Chondrocyte (in vitro differentiated cells): ENCODE data around the gene NEGR1. TPM values are rescaled to one million over a fixed set of nuclear protein-coding genes. Genes with fewer than 3 reads are reported as not detected.

Source experiments
- DNase-seq: peaks from one replicate; pipeline ENCODE4 v3.0.0; 2021; ENCODE audit warnings: mixed read lengths, low spot score
- H3K27ac Mint-ChIP-seq: one replicate; pipeline ENCODE4 v1.8.0; 2021; ENCODE audit warnings: mild to moderate bottlenecking, moderate library complexity, mixed read lengths; ENCODE audit not compliant: unreplicated experiment
- H3K27me3 Mint-ChIP-seq: 2 replicates; pipeline ENCODE4 v1.8.0; 2021; ENCODE audit warnings: low read depth, mixed read lengths
- H3K36me3 Mint-ChIP-seq: 2 replicates; pipeline ENCODE4 v1.8.0; 2021; ENCODE audit warnings: low read depth, mixed read lengths
- H3K4me1 Mint-ChIP-seq: 2 replicates; pipeline ENCODE4 v1.8.0; 2021; ENCODE audit warnings: low read depth, mild to moderate bottlenecking, mixed read lengths
- H3K4me3 Mint-ChIP-seq: one replicate; pipeline ENCODE4 v1.8.0; 2021; ENCODE audit warnings: mild to moderate bottlenecking, moderate library complexity, mixed read lengths; ENCODE audit not compliant: unreplicated experiment
- H3K9me3 Mint-ChIP-seq: 2 replicates; pipeline ENCODE4 v1.8.0; 2021; ENCODE audit warnings: low read depth, mixed read lengths
- total RNA-seq: library from RNA; stranded (reverse); gene quantifications from 3 replicates; pipeline ENCODE4 v1.2.1, GENCODE V29; 2021
- TF ChIP-seq, protein P1 (sequence below): fragments of 200-600 bp; sonication (generic); IDR thresholded peaks from 2 replicates; pipeline ENCODE4 v1.5.0; 2021; ENCODE audit warnings: antibody characterized with exemption, mild to moderate bottlenecking, moderate library complexity

NEGR1 gene
- total RNA-seq, 1 donor from 2014 or later, result 7.7 TPM

DNA sequence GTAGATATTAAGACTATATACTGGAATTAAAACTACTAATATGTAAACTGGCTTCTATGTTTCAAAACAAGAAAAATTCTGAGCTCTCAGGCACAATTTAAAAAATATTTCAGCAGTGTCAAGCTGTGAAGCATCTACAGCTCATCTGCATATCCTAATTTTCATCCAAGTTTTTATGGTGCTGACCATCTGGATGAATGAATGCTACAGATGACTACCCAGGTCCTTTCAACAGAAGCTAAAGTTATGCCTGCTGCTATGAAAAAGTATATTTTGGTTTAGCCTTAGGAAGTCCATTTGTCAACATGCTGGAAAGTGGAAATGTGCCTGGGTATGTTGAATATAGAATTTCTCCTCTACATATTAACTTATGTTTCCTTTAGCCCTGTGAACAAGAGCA lies 206.9 kb downstream of the NEGR1 start:
- Mint-ChIP-seq H3K27ac (no peak overlapping the region), H3K27me3 (no peaks in the 10 kb centered on the region), H3K4me1 (no peaks in the 10 kb centered on the region), H3K9me3 (peaks cover 5% of the 10 kb centered on the region), H3K4me3 (no peak overlapping the region), H3K36me3 (no peaks in the 10 kb centered on the region)
- TF ChIP-seq, protein P1, sequence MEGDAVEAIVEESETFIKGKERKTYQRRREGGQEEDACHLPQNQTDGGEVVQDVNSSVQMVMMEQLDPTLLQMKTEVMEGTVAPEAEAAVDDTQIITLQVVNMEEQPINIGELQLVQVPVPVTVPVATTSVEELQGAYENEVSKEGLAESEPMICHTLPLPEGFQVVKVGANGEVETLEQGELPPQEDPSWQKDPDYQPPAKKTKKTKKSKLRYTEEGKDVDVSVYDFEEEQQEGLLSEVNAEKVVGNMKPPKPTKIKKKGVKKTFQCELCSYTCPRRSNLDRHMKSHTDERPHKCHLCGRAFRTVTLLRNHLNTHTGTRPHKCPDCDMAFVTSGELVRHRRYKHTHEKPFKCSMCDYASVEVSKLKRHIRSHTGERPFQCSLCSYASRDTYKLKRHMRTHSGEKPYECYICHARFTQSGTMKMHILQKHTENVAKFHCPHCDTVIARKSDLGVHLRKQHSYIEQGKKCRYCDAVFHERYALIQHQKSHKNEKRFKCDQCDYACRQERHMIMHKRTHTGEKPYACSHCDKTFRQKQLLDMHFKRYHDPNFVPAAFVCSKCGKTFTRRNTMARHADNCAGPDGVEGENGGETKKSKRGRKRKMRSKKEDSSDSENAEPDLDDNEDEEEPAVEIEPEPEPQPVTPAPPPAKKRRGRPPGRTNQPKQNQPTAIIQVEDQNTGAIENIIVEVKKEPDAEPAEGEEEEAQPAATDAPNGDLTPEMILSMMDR, result no peak
- no peak for DNase-seq

DNA sequence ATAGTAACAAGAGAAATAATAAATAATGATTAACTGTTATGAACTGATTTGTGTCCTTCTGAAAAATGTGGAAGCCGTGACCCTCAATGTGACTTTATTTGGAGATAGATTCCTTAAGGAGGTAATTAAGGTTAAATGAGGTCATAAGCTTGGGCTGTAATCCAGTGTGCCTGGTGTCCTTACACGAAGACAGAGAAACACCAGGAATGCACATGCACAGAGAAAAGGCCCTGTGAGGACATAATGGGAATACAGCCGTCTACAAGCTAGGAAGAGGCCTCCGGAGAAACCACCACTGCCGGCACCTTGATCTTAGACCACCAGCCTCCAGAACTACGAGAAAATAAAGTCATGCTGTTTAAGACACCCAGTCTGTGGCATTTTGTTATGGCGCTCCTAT lies 215.9 kb downstream of the NEGR1 start:
- no peaks in the 10 kb centered on the region for H3K4me1 Mint-ChIP-seq
- peaks cover 3% of the 10 kb centered on the region for H3K9me3 Mint-ChIP-seq
- H3K27ac Mint-ChIP-seq, result no peak overlapping the region
- peaks cover 2% of the 10 kb centered on the region for H3K27me3 Mint-ChIP-seq
- no peak for DNase-seq
- H3K4me3 Mint-ChIP-seq, result no peak overlapping the region
- TF ChIP-seq, protein P1, result no peak
- H3K36me3 Mint-ChIP-seq, result no peaks in the 10 kb centered on the region

DNA sequence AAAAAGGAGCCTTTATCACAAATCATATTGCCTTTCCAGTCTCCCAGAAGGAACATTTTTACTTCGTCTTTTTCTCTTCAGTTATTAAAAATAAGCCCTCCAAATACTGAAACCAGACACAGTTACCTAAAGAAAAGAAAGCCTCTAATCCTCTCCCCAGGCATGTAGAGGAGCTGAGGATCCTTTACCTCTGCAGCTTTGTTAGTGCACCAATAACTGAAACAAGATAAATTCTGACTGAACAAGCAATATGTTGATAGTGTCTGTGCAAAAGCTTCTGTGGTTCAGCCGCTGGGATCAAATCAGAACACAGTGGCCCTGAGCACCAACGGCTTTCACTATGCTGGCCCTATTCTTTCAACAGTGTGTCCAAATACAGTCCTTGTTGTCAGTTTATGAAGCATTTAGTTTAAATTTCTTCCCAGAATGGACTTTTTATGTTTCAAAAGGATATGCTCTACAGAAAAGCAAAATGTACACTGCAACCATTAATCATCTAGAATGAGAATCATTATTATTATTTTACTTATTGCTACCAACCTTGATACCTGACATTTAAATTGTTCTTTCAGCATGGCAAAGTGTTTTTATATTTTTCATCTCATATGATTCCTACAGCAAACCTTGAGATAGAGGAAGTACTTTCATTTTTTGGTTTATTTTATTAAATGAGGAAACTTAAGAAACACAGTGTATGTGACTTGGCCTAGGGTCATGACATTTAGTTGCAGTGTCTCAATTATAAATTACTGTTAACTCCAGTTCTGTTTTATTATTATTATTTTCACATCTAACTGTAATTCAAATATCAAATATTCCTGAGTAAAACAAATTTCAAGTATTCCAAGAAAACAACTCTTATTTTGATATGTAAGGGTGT lies 217.9 kb downstream of the NEGR1 start:
- TF ChIP-seq, protein P1, result no peak
- Mint-ChIP-seq H3K9me3 (no peaks in the 10 kb centered on the region), H3K4me1 (no peaks in the 10 kb centered on the region), H3K27me3 (peaks cover 2% of the 10 kb centered on the region), H3K27ac (no peak overlapping the region), H3K36me3 (no peaks in the 10 kb centered on the region), H3K4me3 (no peak overlapping the region)
- DNase-seq, result no peak

DNA sequence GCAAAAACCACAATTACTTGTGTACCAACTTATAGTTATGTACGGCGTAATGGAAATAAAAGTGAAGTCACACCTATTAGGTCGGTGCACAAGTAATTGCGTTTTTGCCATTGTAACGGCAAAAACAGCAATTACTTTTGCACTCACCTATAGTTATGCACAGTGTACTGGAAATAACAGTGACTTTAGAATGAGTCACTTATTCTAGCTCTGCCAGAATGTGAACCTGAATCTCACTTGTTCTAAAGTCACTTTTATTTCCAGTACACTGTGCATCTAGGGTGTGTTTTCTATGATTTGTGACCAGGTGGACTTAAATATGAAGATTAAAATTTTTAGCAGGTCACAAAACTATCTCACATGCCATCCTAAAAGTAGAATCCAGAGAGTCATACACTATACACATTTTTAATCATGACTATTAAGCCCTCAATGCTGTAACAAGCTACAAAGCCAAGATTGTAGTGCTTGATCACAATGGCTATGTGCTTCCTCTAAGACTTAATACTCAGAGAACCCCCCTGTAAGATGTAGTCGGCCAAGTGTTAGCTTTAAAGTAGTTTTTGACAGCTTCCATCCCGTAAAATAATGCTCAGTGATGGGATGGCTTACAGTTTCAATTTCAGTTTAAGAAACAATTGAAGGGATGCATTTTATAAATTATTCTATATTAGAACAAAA lies 218.8 kb downstream of the NEGR1 start:
- Mint-ChIP-seq H3K27ac (no peak overlapping the region), H3K9me3 (no peaks in the 10 kb centered on the region), H3K36me3 (no peaks in the 10 kb centered on the region), H3K4me1 (no peaks in the 10 kb centered on the region), H3K4me3 (no peak overlapping the region), H3K27me3 (peaks cover 2% of the 10 kb centered on the region)
- TF ChIP-seq, protein P1, result no peak
- DNase-seq, result no peak

DNA sequence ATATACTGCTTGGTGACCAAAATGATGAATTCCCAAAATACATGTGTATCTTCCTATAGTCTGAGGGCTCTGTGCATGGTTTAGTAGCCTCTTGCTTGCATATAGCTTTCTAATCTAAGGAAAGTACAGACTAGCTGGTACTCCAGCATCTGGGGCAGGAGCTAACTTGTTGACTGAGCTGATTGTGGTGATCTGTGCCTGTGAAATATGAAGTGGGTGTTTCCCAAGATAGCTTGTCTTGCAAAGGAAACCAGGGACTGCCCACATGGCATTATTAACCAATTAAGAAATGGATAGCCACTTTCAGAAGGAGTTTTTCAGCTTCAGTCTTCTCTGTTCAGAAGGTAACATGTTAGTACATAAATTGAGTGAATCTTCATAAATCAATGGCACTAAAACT lies 219.8 kb downstream of the NEGR1 start:
- TF ChIP-seq, protein P1, result no peak
- Mint-ChIP-seq H3K4me1 (no peaks in the 10 kb centered on the region), H3K9me3 (no peaks in the 10 kb centered on the region), H3K4me3 (no peak overlapping the region), H3K27me3 (peaks cover 2% of the 10 kb centered on the region), H3K36me3 (no peaks in the 10 kb centered on the region), H3K27ac (no peak overlapping the region)
- DNase-seq, result no peak
